Astrocyte (in vitro differentiated cells and primary cell): ENCODE measurements around the gene COL27A1.

Experiments
- CTCF ChIP-seq: IDR thresholded peaks from 2 replicates; pipeline ENCODE4 v1.5.1; 2011; ENCODE audit warnings: low read depth, mild to moderate bottlenecking, inconsistent platforms, low read length, moderate library complexity; ENCODE audit not compliant: insufficient read depth
- EZH2 ChIP-seq: IDR thresholded peaks from 2 replicates; pipeline ENCODE4 v1.6.1; 2012; ENCODE audit warnings: mild to moderate bottlenecking, low read length, inconsistent platforms; ENCODE audit not compliant: insufficient read depth

GRCh38 chr9:114185570-114186490 is 30.5 kb downstream of the COL27A1 start:
- TF ChIP-seq CTCF (no peak), EZH2 (no peak)
